GM18507 (cell line): ENCODE results near the gene NEUROD1.
"Not testable (repeated sequence)": the region's sequence is repeated elsewhere in the genome, so short reads cannot be mapped to it uniquely, and the experiment has no call there.

Experiments used
- DNase-seq: peaks from one replicate; pipeline ENCODE4 v3.0.0; 2011; ENCODE audit warnings: low read depth; ENCODE audit not compliant: insufficient read length; ENCODE audit errors: extremely low spot score
- FAIRE-seq: peaks from 2 replicates; lab custom pipeline; 2011; peaks lifted over from hg19 to GRCh38; lab: Jason Lieb, UNC

The NEUROD1 gene

GRCh38 chr2:181680055-181680936 is at the start of gene NEUROD1:
NEUROD1 (minus strand) TSS chr2:181680517; CDS start chr2:181678860, 1,657 bp downstream.
- peak; percentile 41 for FAIRE-seq

GRCh38 chr2:181725476-181725875 is 45.2 kb upstream of the NEUROD1 start:
- DNase-seq (no peak), FAIRE-seq (no peak)

More at GRCh38 chr2:181680055-181680936, at the start of gene NEUROD1:
- no peak for DNase-seq

- DNase-seq = no peak
Measured at GRCh38 chr2:181724662-181725061, 44.3 kb upstream of the NEUROD1 start.

GRCh38 chr2:181723731-181724130 is 43.4 kb upstream of the NEUROD1 start:
- FAIRE-seq = no peak
- no peak for DNase-seq

More at GRCh38 chr2:181724662-181725061, 44.3 kb upstream of the NEUROD1 start:
- no peak for FAIRE-seq

GRCh38 chr2:181715033-181715630 is 34.8 kb upstream of the NEUROD1 start:
- FAIRE-seq (peak; percentile 97), DNase-seq (peak; percentile 35)

GRCh38 chr2:181711051-181711450 is 30.7 kb upstream of the NEUROD1 start:
- not testable (repeated sequence) for FAIRE-seq

GRCh38 chr2:181702519-181702918 is 22.2 kb upstream of the NEUROD1 start:
- DNase-seq, FAIRE-seq: not testable (repeated sequence)

More at GRCh38 chr2:181711051-181711450, 30.7 kb upstream of the NEUROD1 start:
- not testable (repeated sequence) for DNase-seq

- no peak for DNase-seq
- no peak for FAIRE-seq
Measured at GRCh38 chr2:181698223-181698622, 17.9 kb upstream of the NEUROD1 start.

- DNase-seq (no peak), FAIRE-seq (peak; percentile 65)
Measured at GRCh38 chr2:181697571-181697970, 17.3 kb upstream of the NEUROD1 start.

- DNase-seq (no peak), FAIRE-seq (no peak)
Measured at GRCh38 chr2:181697126-181697525, 16.8 kb upstream of the NEUROD1 start.

GRCh38 chr2:181694271-181694670 is 14.0 kb upstream of the NEUROD1 start:
- DNase-seq (no peak), FAIRE-seq (no peak)

GRCh38 chr2:181690860-181691259 is 10.5 kb upstream of the NEUROD1 start:
- FAIRE-seq = no peak

GRCh38 chr2:181686576-181687185 is 6.4 kb upstream of the NEUROD1 start:
- FAIRE-seq (peak; percentile 35), DNase-seq (no peak)

More at GRCh38 chr2:181690860-181691259, 10.5 kb upstream of the NEUROD1 start:
- no peak for DNase-seq

- FAIRE-seq (peak; percentile 56), DNase-seq (no peak)
Measured at GRCh38 chr2:181685150-181685688, 4.9 kb upstream of the NEUROD1 start.

GRCh38 chr2:181684454-181685149 is 4.3 kb upstream of the NEUROD1 start:
- DNase-seq (no peak), FAIRE-seq (no peak)

GRCh38 chr2:181683518-181684453 is 3.5 kb upstream of the NEUROD1 start:
- DNase-seq (no peak), FAIRE-seq (no peak)

- no peak for FAIRE-seq
Measured at GRCh38 chr2:181682795-181683517, 2.6 kb upstream of the NEUROD1 start.

More at GRCh38 chr2:181682795-181683517, 2.6 kb upstream of the NEUROD1 start:
- no peak for DNase-seq
